HepG2 (cell line): ENCODE measurements around the gene UACA. TPM values are rescaled to one million over a fixed set of nuclear protein-coding genes. Genes with fewer than 3 reads are reported as not detected.
"Not testable (repeated sequence)": the region's sequence is repeated elsewhere in the genome, so short reads cannot be mapped to it uniquely, and the experiment has no call there.

Experiments used
- ATAC-seq: fragments of 200-7000 bp; cut with Tn5 transposase; 3 replicates; pipeline ENCODE4 v1.9.1; 2020; ENCODE audit warnings: mild to moderate bottlenecking, moderate library complexity
- BruUV-seq: library from RNA; stranded (reverse); fragments of 400-500 nt; replicated peaks from 2 replicates; lab custom pipeline; 2021; lab: Mats Ljungman, UMichigan
- CTCF ChIA-PET: fragments of 300-600 bp; formaldehyde crosslinking; extraction: SDS; loops from one replicate; lab custom pipeline; 2021; ENCODE audit warnings: low total read pairs, inconsistent platforms, low intra/inter-chr PET ratio; lab: Yijun Ruan, JAX
- POLR2A ChIA-PET: fragments of 350-600 bp; sonication (Branson Sonifier 250); formaldehyde crosslinking; loops from one replicate; lab custom pipeline; 2020; ENCODE audit warnings: antibody characterized with exemption, inconsistent platforms; lab: Yijun Ruan, JAX
- DNase-seq: peaks from one replicate; pipeline ENCODE4 v3.0.0-alpha.2; 2015; ENCODE audit warnings: low spot score
- FAIRE-seq: peaks from 3 replicates; lab custom pipeline; 2011; peaks lifted over from hg19 to GRCh38; lab: Jason Lieb, UNC
- H2AFZ ChIP-seq: one replicate; pipeline ENCODE4 v1.6.1; 2011; ENCODE audit warnings: low read length, inconsistent platforms
- H3K27ac ChIP-seq: fragments of 300-600 bp; 3 replicates; pipeline ENCODE4 v1.8.0; 2011; ENCODE audit warnings: mixed run types, mild to moderate bottlenecking, mixed read lengths, low read length, inconsistent platforms; ENCODE audit not compliant: insufficient read depth; ENCODE audit errors: extremely low read length
- H3K27me3 ChIP-seq, 2 experiments: fragments of 200-600 bp in 1 of 2; 2 replicates in 1 of 2; 3 replicates in 1 of 2; pipeline versions ENCODE4 v1.6.0 to v1.8.0; 2011; ENCODE audit warnings: low read length in 2 of 2, mild to moderate bottlenecking in 2 of 2, moderate library complexity in 2 of 2, inconsistent platforms in 1 of 2; ENCODE audit not compliant: insufficient read depth in 2 of 2, control insufficient read depth in 1 of 2
- H3K36me3 ChIP-seq, 2 experiments: fragments of 200-600 bp in 1 of 2; replicated peaks in 1 of 2; 2 replicates in 1 of 2; 3 replicates in 1 of 2; pipeline versions ENCODE4 v1.5.1 to v1.8.0; 2011; ENCODE audit warnings: low read length in 2 of 2, inconsistent platforms in 1 of 2; ENCODE audit not compliant: insufficient read depth in 2 of 2, control insufficient read depth in 1 of 2
- H3K4me1 ChIP-seq: 2 replicates; pipeline ENCODE4 v1.5.1; 2012; ENCODE audit warnings: low read length, inconsistent platforms; ENCODE audit not compliant: insufficient read depth
- H3K4me2 ChIP-seq: 2 replicates; pipeline ENCODE4 v1.6.0; 2011; ENCODE audit warnings: low read depth, low read length, inconsistent platforms
- H3K4me3 ChIP-seq, 3 experiments: fragments of 200-600 bp in 1 of 3; sonication (generic), shearing (Covaris generic) in 1 of 3; replicated peaks in 1 of 3; 2 replicates each; pipeline ENCODE4 v1.5.1; 2011 to 2016; ENCODE audit warnings: low read length in 3 of 3, inconsistent platforms in 2 of 3, low read depth in 2 of 3, mild to moderate bottlenecking in 2 of 3, control low read depth in 1 of 3, mixed read lengths in 1 of 3; ENCODE audit not compliant: insufficient read depth in 1 of 3
- H3K79me2 ChIP-seq: one replicate; pipeline ENCODE4 v1.6.1; 2011; ENCODE audit warnings: low read length, inconsistent platforms; ENCODE audit not compliant: insufficient read depth
- H3K9ac ChIP-seq: 2 replicates; pipeline ENCODE4 v1.6.0; 2011; ENCODE audit warnings: mild to moderate bottlenecking, low read depth, low read length, inconsistent platforms; ENCODE audit not compliant: insufficient read depth
- H3K9me3 ChIP-seq: 2 replicates; pipeline ENCODE4 v1.5.1; 2012; ENCODE audit warnings: mild to moderate bottlenecking, low read length
- H4K20me1 ChIP-seq: 2 replicates; pipeline ENCODE4 v1.6.0; 2011; ENCODE audit warnings: inconsistent platforms, mild to moderate bottlenecking, low read length, moderate library complexity; ENCODE audit not compliant: insufficient read depth
- ARID2 ChIP-seq: sonication (generic); formaldehyde crosslinking; IDR thresholded peaks from 2 replicates; pipeline ENCODE4 v1.8.1; 2022; ENCODE audit warnings: mild to moderate bottlenecking, missing genetic modification reagents, borderline replicate concordance
- KAT7 ChIP-seq: IDR thresholded peaks from 2 replicates; pipeline ENCODE4 v1.6.1; 2018; ENCODE audit warnings: borderline replicate concordance, missing compliant biosample characterization
- NFIB ChIP-seq: sonication (generic); formaldehyde crosslinking; IDR thresholded peaks from 2 replicates; pipeline ENCODE4 v1.9.0; 2021; ENCODE audit warnings: missing genetic modification reagents, mild to moderate bottlenecking, borderline replicate concordance
- PRDM4 ChIP-seq: sonication (generic); formaldehyde crosslinking; IDR thresholded peaks from 2 replicates; pipeline ENCODE4 v1.9.0; 2021; ENCODE audit warnings: missing genetic modification reagents, borderline replicate concordance
- SETDB1 ChIP-seq: sonication (generic); formaldehyde crosslinking; IDR thresholded peaks from 2 replicates; pipeline ENCODE4 v1.5.1; 2020; ENCODE audit warnings: missing genetic modification reagents, mild to moderate bottlenecking, borderline replicate concordance
- TOE1 ChIP-seq: sonication (generic); formaldehyde crosslinking; IDR thresholded peaks from 2 replicates; pipeline ENCODE4 v1.4.0; 2020; ENCODE audit warnings: mild to moderate bottlenecking, missing genetic modification reagents
- U2AF1 ChIP-seq: fragments of 200-400 bp; formaldehyde crosslinking; optimal IDR thresholded peaks from 2 replicates; pipeline ENCODE3; 2017; ENCODE audit warnings: mild to moderate bottlenecking, low read depth, low read length
- ZFX ChIP-seq: sonication (generic); formaldehyde crosslinking; IDR thresholded peaks from 2 replicates; pipeline ENCODE4 v1.4.0; 2020; ENCODE audit warnings: mild to moderate bottlenecking, low read depth, missing genetic modification reagents, moderate library complexity
- ZNF317 ChIP-seq: sonication (generic); formaldehyde crosslinking; IDR thresholded peaks from 2 replicates; pipeline ENCODE4 v1.5.0; 2020; ENCODE audit warnings: mild to moderate bottlenecking, missing genetic modification reagents
- ZNF44 ChIP-seq: sonication (generic); formaldehyde crosslinking; IDR thresholded peaks from 2 replicates; pipeline ENCODE4 v1.5.1; 2020; ENCODE audit warnings: mild to moderate bottlenecking, missing genetic modification reagents
- ZNF510 ChIP-seq: sonication (generic); formaldehyde crosslinking; IDR thresholded peaks from 2 replicates; pipeline ENCODE4 v1.4.0; 2020; ENCODE audit warnings: low read depth, mild to moderate bottlenecking, missing genetic modification reagents
- WGBS: methylation state at CpG from one replicate; pipeline ENCODE4 v1.1.6; 2017; ENCODE audit warnings: low lambda C conversion rate; 5-methylcytosine and 5-hydroxymethylcytosine counted together
- in situ Hi-C: cut with HindIII; loops from 2 replicates; pipeline ENCODE4 v1.10.0; 2017; ENCODE audit warnings: low pct_unique_long_range_greater_than_20kb; ENCODE audit not compliant: extremely low pct_ligation_motif_present
- intact Hi-C: fragments of 100-400 bp; cut with micrococcal nuclease; formaldehyde crosslinking; loops from one replicate; pipeline ENCODE4 v1.10.0; 2022; ENCODE audit not compliant: unreplicated experiment
- polyA plus RNA-seq, 8 experiments: library from polyadenylated mRNA; depleted of rRNA in 3 of 8; stranded (reverse) in 7 of 8; unstranded in 1 of 8; fragments of >200 nt; fragmentation: Illumina TruSeq in 4 of 8; extraction: Trizol in 4 of 8; gene quantifications; 2 replicates each; pipeline versions ENCODE4 v1.2.1 to v1.2.3, GENCODE V29; 2011 to 2016; ENCODE audit warnings: low read depth in 4 of 8, missing spikeins in 1 of 8, mixed read lengths in 1 of 8; ENCODE audit not compliant: insufficient read depth in 1 of 8
- total RNA-seq, 5 experiments: library from RNA; depleted of rRNA; stranded (reverse); fragments of >200 nt; fragmentation: Illumina TruSeq; extraction: Trizol; gene quantifications; 2 replicates each; pipeline ENCODE4 v1.2.3, GENCODE V29; 2016; ENCODE audit warnings: low read depth in 1 of 5

Gene UACA
- total and polyA plus RNA-seq, 2 of the 13 experiments (the other 11 are each of a cell fraction or from before 2014, with no cell fraction given): 17.8 to 39.2 TPM

- H3K4me2 ChIP-seq, H3K27ac ChIP-seq, DNase-seq, H3K4me3 ChIP-seq, CTCF ChIA-PET, H3K36me3 ChIP-seq, FAIRE-seq, H4K20me1 ChIP-seq, H3K9me3 ChIP-seq, intact Hi-C loops, H3K9ac ChIP-seq, H3K79me2 ChIP-seq, ATAC-seq, in situ Hi-C loops, H2AFZ ChIP-seq, BruUV-seq, POLR2A ChIA-PET: not testable (repeated sequence)
- 54% methylated on average over 9 of the region's 9 CpGs for WGBS
- peaks cover 0 to 20% of the 10 kb centered on the region in 2 experiments; a peak in 4 of 5 replicates for H3K27me3 ChIP-seq
- H3K4me1 ChIP-seq: peaks cover 28% of the 10 kb centered on the region
Observed at GRCh38 chr15:70804388-70804787, 41.0 kb upstream of the UACA start.

GRCh38 chr15:70802629-70803028 is 39.3 kb upstream of the UACA start:
- Histone ChIP-seq H3K9ac (no peak overlapping the region), H3K4me2 (no peak overlapping the region), H3K79me2 (no peaks in the 10 kb centered on the region), H4K20me1 (no peaks in the 10 kb centered on the region), H3K9me3 (no peaks in the 10 kb centered on the region), H3K4me1 (peaks cover 40% of the 10 kb centered on the region), H2AFZ (no peak overlapping the region), H3K36me3 (no peaks in the 10 kb centered on the region), H3K27ac (no peak overlapping the region), H3K4me3 (no peak overlapping the region), H3K27me3 (peaks cover 0 to 16% of the 10 kb centered on the region in 2 experiments; a peak in 4 of 5 replicates)
- DNase-seq: no peak
- no TSS peak for BruUV-seq
- in situ Hi-C loops (no loop called here), intact Hi-C loops (no loop called here)
- CTCF ChIA-PET: no interaction called here
- TF ChIP-seq PRDM4 (CRISPR knock-in tag) (no peak), TOE1 (no peak), ZNF44 (CRISPR knock-in tag) (no peak), ZFX (CRISPR knock-in tag) (no peak), NFIB (no peak), U2AF1 (no peak), ZNF510 (CRISPR knock-in tag) (no peak), ZNF317 (CRISPR knock-in tag) (no peak), ARID2 (CRISPR knock-in tag) (no peak), KAT7 (CRISPR knock-in tag) (no peak), SETDB1 (CRISPR knock-in tag) (no peak)
- POLR2A ChIA-PET: no interaction called here
- no peak for FAIRE-seq
- 44% methylated on average over 4 of the region's 4 CpGs for WGBS
- ATAC-seq: no peak
